GM19193 (cell line): Measurements from ENCODE around the gene FSCN2.
A peak's percentile ranks its signal among the peaks of the same experiment; 100 is the strongest.

ENCODE experiments used
- POLR2A ChIP-seq: IDR thresholded peaks from 4 replicates; pipeline ENCODE4 v1.6.1; 2011; ENCODE audit not compliant: insufficient read depth, insufficient read length; ENCODE audit errors: extremely low read depth

Gene FSCN2

DNA sequence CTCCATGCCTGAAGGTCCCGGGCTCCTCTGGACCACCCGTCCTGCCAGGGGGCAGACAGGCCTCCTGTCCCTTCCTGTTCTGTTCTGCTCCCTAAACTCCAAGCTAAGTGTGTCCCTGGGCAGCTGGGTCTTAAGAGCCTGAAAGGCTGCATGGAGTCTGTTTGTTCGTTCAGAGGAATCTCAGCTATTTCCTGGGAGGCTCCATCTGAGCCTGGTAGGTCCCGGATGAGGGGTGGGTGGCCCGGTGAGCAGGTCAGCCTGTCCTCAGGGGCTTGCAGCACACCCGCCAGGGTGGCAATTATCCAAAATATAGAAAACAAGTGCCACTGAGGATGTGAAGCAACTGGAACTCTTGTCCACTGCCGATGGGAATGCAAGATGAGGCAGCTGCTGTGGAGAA, 28.1 kb upstream of the FSCN2 start:
- TF ChIP-seq POLR2A, result no peak

GRCh38 chr17:81502471-81503017, 25.6 kb upstream of the FSCN2 start:
- TF ChIP-seq POLR2A, result no peak

GRCh38 chr17:81503619-81504018, 24.6 kb upstream of the FSCN2 start:
- TF ChIP-seq POLR2A, result no peak

DNA sequence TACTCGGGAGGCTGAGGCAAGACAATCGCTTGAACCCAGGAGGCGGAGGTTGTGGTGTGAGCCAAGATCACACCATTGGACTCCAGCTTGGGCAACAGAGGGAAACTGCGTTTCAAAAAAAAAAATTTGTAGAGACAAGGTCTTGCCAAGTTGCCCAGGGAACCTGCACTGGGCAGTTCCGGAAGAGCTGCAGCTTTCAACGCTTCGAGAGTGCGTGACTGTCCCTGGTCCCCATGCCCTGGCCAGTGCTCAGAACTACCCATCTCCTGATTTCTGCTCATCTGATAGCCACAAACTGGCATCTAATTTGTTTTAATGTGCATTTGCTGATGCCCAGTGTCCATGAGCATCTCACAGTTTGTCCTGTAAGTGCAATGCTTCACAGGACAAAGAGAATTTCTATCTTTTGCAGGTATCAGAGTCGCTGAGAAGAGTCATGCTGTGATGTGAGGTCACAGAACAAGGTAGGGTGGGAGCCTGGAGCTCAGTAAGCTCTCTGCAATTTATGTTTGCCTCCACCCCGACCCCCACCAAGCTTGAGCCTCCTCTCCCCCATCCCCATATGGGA, 19.5 kb upstream of the FSCN2 start:
- TF ChIP-seq POLR2A, result peak; percentile 71

- TF ChIP-seq POLR2A, result peak; percentile 70
Observed at GRCh38 chr17:81509207-81509971, 18.8 kb upstream of the FSCN2 start.

DNA sequence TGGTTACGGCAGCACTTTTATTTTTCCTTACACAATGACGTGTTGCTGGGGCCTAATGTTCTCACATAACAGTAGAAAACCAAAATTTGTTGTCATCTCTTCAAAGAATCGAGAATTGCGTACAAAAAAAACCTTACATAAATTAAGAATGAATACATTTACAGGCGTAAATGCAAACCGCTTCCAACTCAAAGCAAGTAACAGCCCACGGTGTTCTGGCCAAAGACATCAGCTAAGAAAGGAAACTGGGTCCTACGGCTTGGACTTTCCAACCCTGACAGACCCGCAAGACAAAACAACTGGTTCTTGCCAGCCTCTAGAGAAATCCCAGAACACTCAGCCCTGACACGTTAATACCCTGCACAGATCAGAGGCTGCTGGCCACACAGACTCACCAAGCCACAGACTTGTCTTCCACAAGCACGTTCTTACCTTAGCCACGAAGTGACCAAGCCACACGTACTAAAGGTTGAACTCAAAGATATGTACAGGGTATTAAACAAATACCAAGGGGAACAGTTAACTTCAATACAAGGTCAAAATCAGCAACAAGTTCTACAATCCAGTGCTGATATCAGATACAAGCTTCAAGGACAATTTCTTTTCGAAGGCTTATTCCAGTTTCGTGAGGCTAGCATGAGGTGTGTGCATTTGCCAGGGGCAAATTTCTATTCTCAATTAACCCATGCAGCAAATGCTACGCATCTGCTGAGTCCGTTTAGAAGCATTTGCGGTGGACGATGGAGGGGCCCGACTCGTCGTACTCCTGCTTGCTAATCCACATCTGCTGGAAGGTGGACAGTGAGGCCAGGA, 18.0 kb upstream of the FSCN2 start:
- no peak for TF ChIP-seq POLR2A

- no peak for TF ChIP-seq POLR2A
Observed at GRCh38 chr17:81510785-81511553, 17.2 kb upstream of the FSCN2 start.

DNA sequence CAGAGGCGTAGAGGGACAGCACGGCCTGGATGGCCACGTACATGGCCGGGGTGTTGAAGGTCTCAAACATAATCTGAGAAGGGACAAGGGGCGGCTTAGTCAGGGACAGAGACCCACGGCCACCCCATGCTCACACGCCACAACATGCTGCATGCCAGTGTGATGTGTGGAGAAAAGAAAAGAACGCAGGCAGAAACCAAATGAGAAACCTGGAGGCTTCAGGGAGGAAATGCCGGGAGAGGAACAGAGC, 16.7 kb upstream of the FSCN2 start:
- no peak for TF ChIP-seq POLR2A

- no peak for TF ChIP-seq POLR2A
Observed at GRCh38 chr17:81511804-81512561, 16.2 kb upstream of the FSCN2 start.

GRCh38 chr17:81512562-81513371, 15.4 kb upstream of the FSCN2 start, which contains the start of gene ACTG1:
ACTG1 (minus strand) TSS chr17:81512799; CDS start chr17:81512354, 445 bp downstream.
- TF ChIP-seq POLR2A, result peak; percentile 99

- TF ChIP-seq POLR2A, result peak; percentile 76
Observed at GRCh38 chr17:81513372-81513752, 14.8 kb upstream of the FSCN2 start.

GRCh38 chr17:81513753-81514488, 14.3 kb upstream of the FSCN2 start:
- no peak for TF ChIP-seq POLR2A

- peak; percentile 5 for TF ChIP-seq POLR2A
Observed at GRCh38 chr17:81514489-81514738, 13.8 kb upstream of the FSCN2 start.
